Stimulated activated CD4-positive, alpha-beta T cell treated with anti-CD3 and anti-CD28 coated beads, TNF-alpha, amount 100 ng/mL, for 24 hours (primary cell): ENCODE data around the gene CASP9.
"Not testable (repeated sequence)": the region's sequence is repeated elsewhere in the genome, so short reads cannot be mapped to it uniquely, and the experiment has no call there.

Source experiments
- DNase-seq, 3 experiments: peaks; one replicate each; pipeline ENCODE4 v3.0.0-alpha.2; 2020; ENCODE audit warnings: low read depth in 3 of 3

Gene CASP9

GRCh38 chr1:15500184-15501178 lies 23.5 kb downstream of the CASP9 start:
- DNase-seq = no peak

GRCh38 chr1:15493869-15494390 lies 30.1 kb downstream of the CASP9 start:
- no peak for DNase-seq

GRCh38 chr1:15492596-15492995 lies 31.4 kb downstream of the CASP9 start:
- DNase-seq = no peak

- DNase-seq = not testable (repeated sequence)
Observed at GRCh38 chr1:15491010-15491409, 33.0 kb downstream of the CASP9 start.

- no peak for DNase-seq
Observed at GRCh38 chr1:15489052-15489736, 34.8 kb downstream of the CASP9 start.

GRCh38 chr1:15488371-15488770 lies 35.6 kb downstream of the CASP9 start:
- DNase-seq = no peak

- DNase-seq = not testable (repeated sequence)
Observed at GRCh38 chr1:15486844-15487610, 37.0 kb downstream of the CASP9 start.

- DNase-seq = no peak
Observed at GRCh38 chr1:15485636-15486035, 38.4 kb downstream of the CASP9 start.

- DNase-seq = not testable (repeated sequence)
Observed at GRCh38 chr1:15484443-15484842, 39.6 kb downstream of the CASP9 start.

GRCh38 chr1:15483971-15484370 lies 40.0 kb downstream of the CASP9 start:
- DNase-seq = no peak

- not testable (repeated sequence) for DNase-seq
Observed at GRCh38 chr1:15482983-15483543, 41.0 kb downstream of the CASP9 start.

GRCh38 chr1:15482455-15482854 lies 41.6 kb downstream of the CASP9 start:
- not testable (repeated sequence) for DNase-seq

GRCh38 chr1:15479654-15480347 lies 44.2 kb downstream of the CASP9 start:
- DNase-seq = no peak

- DNase-seq = no peak
Observed at GRCh38 chr1:15477646-15478212, 46.3 kb downstream of the CASP9 start.

- no peak for DNase-seq
Observed at GRCh38 chr1:15476927-15477326, 47.1 kb downstream of the CASP9 start.

GRCh38 chr1:15475752-15476314 lies 48.2 kb downstream of the CASP9 start, which contains the start of gene CELA2B:
CELA2B (plus strand) TSS chr1:15476104; CDS start chr1:15476126, 22 bp downstream.
- DNase-seq = no peak

- no peak for DNase-seq
Observed at GRCh38 chr1:15472587-15472986, 51.4 kb downstream of the CASP9 start.

- not testable (repeated sequence) for DNase-seq
Observed at GRCh38 chr1:15471723-15472122, 52.3 kb downstream of the CASP9 start.

- not testable (repeated sequence) for DNase-seq
Observed at GRCh38 chr1:15471067-15471466, 52.9 kb downstream of the CASP9 start.
